WTC11 (cell line): ENCODE results near the gene ADARB2. TPM values are rescaled to one million over a fixed set of nuclear protein-coding genes. Genes with fewer than 3 reads are reported as not detected.

Experiments
- ATAC-seq: fragments of 200-7000 bp; cut with Tn5 transposase; 2 replicates; pipeline ENCODE4 v1.10.0; 2021; ENCODE audit warnings: mild to moderate bottlenecking, moderate library complexity
- CTCF ChIA-PET: fragments of 300-600 bp; sonication (Branson Sonifier 250); formaldehyde crosslinking; loops from one replicate; lab custom pipeline; 2021; ENCODE audit warnings: antibody characterized with exemption; lab: Charles Lee
- POLR2A ChIA-PET: fragments of 350-600 bp; sonication (Branson Sonifier 250); formaldehyde crosslinking; loops from one replicate; lab custom pipeline; 2021; ENCODE audit warnings: antibody characterized with exemption; lab: Charles Lee
- DNase-seq: peaks from one replicate; pipeline ENCODE4 v3.0.0; 2021; ENCODE audit warnings: low spot score
- H3K27ac Mint-ChIP-seq: 2 replicates; pipeline ENCODE4 v1.8.0; 2021; ENCODE audit warnings: mixed read lengths
- H3K27me3 Mint-ChIP-seq: 2 replicates; pipeline ENCODE4 v1.8.0; 2021; ENCODE audit warnings: low read depth, mild to moderate bottlenecking, moderate library complexity, mixed read lengths
- H3K36me3 Mint-ChIP-seq: 2 replicates; pipeline ENCODE4 v1.8.0; 2021; ENCODE audit warnings: mixed read lengths
- H3K4me1 Mint-ChIP-seq: 2 replicates; pipeline ENCODE4 v1.8.0; 2022; ENCODE audit warnings: mixed read lengths
- H3K4me3 Mint-ChIP-seq: 2 replicates; pipeline ENCODE4 v1.8.0; 2021; ENCODE audit warnings: mild to moderate bottlenecking, moderate library complexity, mixed read lengths
- H3K9me3 Mint-ChIP-seq: 2 replicates; pipeline ENCODE4 v1.8.0; 2021; ENCODE audit warnings: mixed read lengths
- CREM ChIP-seq: sonication (generic); formaldehyde crosslinking; IDR thresholded peaks from 2 replicates; pipeline ENCODE4 v1.8.1; 2022; ENCODE audit warnings: mild to moderate bottlenecking, missing genetic modification reagents, moderate library complexity
- FOXP4 ChIP-seq: sonication (generic); formaldehyde crosslinking; IDR thresholded peaks from 2 replicates; pipeline ENCODE4 v1.8.0; 2022; ENCODE audit warnings: mild to moderate bottlenecking, missing genetic modification reagents
- GABPB1 ChIP-seq: sonication (generic); formaldehyde crosslinking; IDR thresholded peaks from 2 replicates; pipeline ENCODE4 v1.8.1; 2023; ENCODE audit warnings: mild to moderate bottlenecking, missing genetic modification reagents
- MYBL2 ChIP-seq: sonication (generic); formaldehyde crosslinking; IDR thresholded peaks from 2 replicates; pipeline ENCODE4 v1.8.1; 2023; ENCODE audit warnings: mild to moderate bottlenecking, moderate library complexity, missing genetic modification reagents
- NFATC4 ChIP-seq: fragments of 250-450 bp; sonication (Bioruptor Pico); IDR thresholded peaks from 2 replicates; pipeline ENCODE4 v1.9.0; 2021; ENCODE audit warnings: mild to moderate bottlenecking
- NR1H2 ChIP-seq: sonication (generic); formaldehyde crosslinking; IDR thresholded peaks from 2 replicates; pipeline ENCODE4 v1.9.0; 2021; ENCODE audit warnings: mild to moderate bottlenecking, moderate library complexity, missing genetic modification reagents
- NR3C1 ChIP-seq: sonication (generic); formaldehyde crosslinking; conservative IDR thresholded peaks from 2 replicates; pipeline ENCODE4 v1.8.1; 2023; ENCODE audit warnings: low read depth, mild to moderate bottlenecking, missing genetic modification reagents
- RORB ChIP-seq: fragments of 250-450 bp; sonication (Bioruptor Pico); IDR thresholded peaks from 2 replicates; pipeline ENCODE4 v1.9.0; 2021; ENCODE audit warnings: mild to moderate bottlenecking
- SOX15 ChIP-seq: fragments of 250-450 bp; sonication (Bioruptor Pico); IDR thresholded peaks from 2 replicates; pipeline ENCODE4 v1.9.0; 2021; ENCODE audit warnings: mild to moderate bottlenecking
- TEAD1 ChIP-seq: sonication (generic); formaldehyde crosslinking; IDR thresholded peaks from 2 replicates; pipeline ENCODE4 v1.8.0; 2022; ENCODE audit warnings: mild to moderate bottlenecking, missing genetic modification reagents
- ZBTB21 ChIP-seq: sonication (generic); formaldehyde crosslinking; IDR thresholded peaks from 2 replicates; pipeline ENCODE4 v1.8.1; 2023; ENCODE audit warnings: mild to moderate bottlenecking, missing genetic modification reagents, borderline replicate concordance
- ZNF317 ChIP-seq: sonication (generic); formaldehyde crosslinking; IDR thresholded peaks from 2 replicates; pipeline ENCODE4 v1.8.1; 2023; ENCODE audit warnings: low read depth, mild to moderate bottlenecking, moderate library complexity, missing genetic modification reagents, borderline replicate concordance
- ZNF416 ChIP-seq: fragments of 250-450 bp; sonication (Bioruptor Pico); IDR thresholded peaks from 2 replicates; pipeline ENCODE4 v1.9.0; 2021; ENCODE audit warnings: mild to moderate bottlenecking, inconsistent platforms
- ZNF532 ChIP-seq: fragments of 250-450 bp; sonication (Bioruptor Pico); IDR thresholded peaks from 2 replicates; pipeline ENCODE4 v1.9.0; 2021; ENCODE audit warnings: mild to moderate bottlenecking, borderline replicate concordance
- total RNA-seq: library from RNA; stranded (reverse); gene quantifications from 3 replicates; pipeline ENCODE4 v1.2.3, GENCODE V29; 2021
- TF ChIP-seq, protein P1 (sequence below): sonication (generic); formaldehyde crosslinking; IDR thresholded peaks from 2 replicates; pipeline ENCODE4 v1.8.1; 2023; ENCODE audit warnings: mild to moderate bottlenecking, moderate library complexity, missing genetic modification reagents
- TF ChIP-seq, protein P2 (sequence below): sonication (generic); formaldehyde crosslinking; conservative IDR thresholded peaks from 2 replicates; pipeline ENCODE4 v1.8.1; 2022; ENCODE audit warnings: mild to moderate bottlenecking, missing genetic modification reagents
- TF ChIP-seq, protein P3 (sequence below): sonication (generic); formaldehyde crosslinking; IDR thresholded peaks from 2 replicates; pipeline ENCODE4 v1.8.0; 2023; ENCODE audit warnings: mild to moderate bottlenecking, missing genetic modification reagents
- TF ChIP-seq, protein P4 (sequence below): sonication (generic); formaldehyde crosslinking; IDR thresholded peaks from 2 replicates; pipeline ENCODE4 v1.8.0; 2022; ENCODE audit warnings: mild to moderate bottlenecking, missing genetic modification reagents
- TF ChIP-seq, protein P5 (sequence below): fragments of 250-450 bp; sonication (Bioruptor Pico); IDR thresholded peaks from 2 replicates; pipeline ENCODE4 v1.9.0; 2021; ENCODE audit warnings: mild to moderate bottlenecking
- TF ChIP-seq, protein P6 (sequence below): fragments of 250-450 bp; sonication (Bioruptor Pico); IDR thresholded peaks from 2 replicates; pipeline ENCODE4 v1.9.0; 2021; ENCODE audit warnings: mild to moderate bottlenecking

The ADARB2 gene
- total RNA-seq, 1 experiment from 2014 or later = 3.7 TPM

GRCh38 chr10:1297566-1298301 lies 439.6 kb downstream of the ADARB2 start (continued):
- TF ChIP-seq, protein P1, sequence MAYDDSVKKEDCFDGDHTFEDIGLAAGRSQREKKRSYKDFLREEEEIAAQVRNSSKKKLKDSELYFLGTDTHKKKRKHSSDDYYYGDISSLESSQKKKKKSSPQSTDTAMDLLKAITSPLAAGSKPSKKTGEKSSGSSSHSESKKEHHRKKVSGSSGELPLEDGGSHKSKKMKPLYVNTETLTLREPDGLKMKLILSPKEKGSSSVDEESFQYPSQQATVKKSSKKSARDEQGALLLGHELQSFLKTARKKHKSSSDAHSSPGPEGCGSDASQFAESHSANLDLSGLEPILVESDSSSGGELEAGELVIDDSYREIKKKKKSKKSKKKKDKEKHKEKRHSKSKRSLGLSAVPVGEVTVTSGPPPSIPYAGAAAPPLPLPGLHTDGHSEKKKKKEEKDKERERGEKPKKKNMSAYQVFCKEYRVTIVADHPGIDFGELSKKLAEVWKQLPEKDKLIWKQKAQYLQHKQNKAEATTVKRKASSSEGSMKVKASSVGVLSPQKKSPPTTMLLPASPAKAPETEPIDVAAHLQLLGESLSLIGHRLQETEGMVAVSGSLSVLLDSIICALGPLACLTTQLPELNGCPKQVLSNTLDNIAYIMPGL = no peak
- TF ChIP-seq GABPB1 (CRISPR knock-in tag) (no peak), RORB (CRISPR knock-in tag) (no peak), NFATC4 (CRISPR knock-in tag) (no peak), NR3C1 (no peak)

DNA sequence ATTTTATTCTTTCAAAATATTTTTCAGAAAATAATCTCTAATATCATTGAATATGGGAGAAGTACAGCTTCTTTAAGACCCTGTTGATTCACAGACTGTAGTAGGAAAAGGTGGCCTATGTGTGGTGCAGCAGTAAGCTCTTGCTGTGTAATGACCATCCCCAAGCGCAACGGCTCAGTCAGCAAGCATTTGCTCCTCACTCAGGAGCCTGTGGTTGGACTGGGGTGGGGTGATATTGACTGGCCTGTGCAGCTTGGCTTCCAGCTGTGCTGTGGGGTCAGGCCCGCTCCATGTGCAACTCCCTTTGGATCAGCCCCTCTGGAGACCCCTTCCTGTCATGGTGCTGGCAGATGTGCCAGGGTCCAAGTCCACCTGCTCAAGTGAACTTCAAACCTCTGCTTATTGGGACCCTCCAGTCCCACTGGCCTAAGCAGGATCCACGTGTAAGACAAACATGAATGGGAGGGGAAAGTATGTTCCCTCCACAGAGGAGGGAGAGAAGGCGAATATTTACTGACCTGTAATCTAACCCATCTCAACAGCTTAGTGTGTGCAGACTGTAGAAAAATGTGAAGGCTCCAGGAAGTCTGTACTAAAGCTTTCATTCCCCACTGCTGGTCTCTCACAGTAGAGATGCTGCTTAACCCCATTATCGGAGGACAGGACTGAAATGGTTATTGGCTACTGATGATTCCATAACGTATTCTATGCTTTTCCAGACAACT lies 441.4 kb downstream of the ADARB2 start:
- Mint-ChIP-seq H3K4me1 (peaks cover 58% of the 10 kb centered on the region), H3K27me3 (peaks cover 6% of the 10 kb centered on the region), H3K4me3 (no peak overlapping the region), H3K36me3 (peaks cover 9% of the 10 kb centered on the region), H3K9me3 (peaks cover 16% of the 10 kb centered on the region), H3K27ac (no peak overlapping the region)
- CTCF ChIA-PET = interaction anchor here (4.9 kb wide), 1 partner anchor 73 kb away, joined by 49 read pairs; no protein-coding TSS in a partner anchor
- DNase-seq (no peak), ATAC-seq (no peak)
- POLR2A ChIA-PET = no interaction called here
- TF ChIP-seq, protein P2, sequence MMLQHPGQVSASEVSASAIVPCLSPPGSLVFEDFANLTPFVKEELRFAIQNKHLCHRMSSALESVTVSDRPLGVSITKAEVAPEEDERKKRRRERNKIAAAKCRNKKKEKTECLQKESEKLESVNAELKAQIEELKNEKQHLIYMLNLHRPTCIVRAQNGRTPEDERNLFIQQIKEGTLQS = no peak
- TF ChIP-seq, protein P3, sequence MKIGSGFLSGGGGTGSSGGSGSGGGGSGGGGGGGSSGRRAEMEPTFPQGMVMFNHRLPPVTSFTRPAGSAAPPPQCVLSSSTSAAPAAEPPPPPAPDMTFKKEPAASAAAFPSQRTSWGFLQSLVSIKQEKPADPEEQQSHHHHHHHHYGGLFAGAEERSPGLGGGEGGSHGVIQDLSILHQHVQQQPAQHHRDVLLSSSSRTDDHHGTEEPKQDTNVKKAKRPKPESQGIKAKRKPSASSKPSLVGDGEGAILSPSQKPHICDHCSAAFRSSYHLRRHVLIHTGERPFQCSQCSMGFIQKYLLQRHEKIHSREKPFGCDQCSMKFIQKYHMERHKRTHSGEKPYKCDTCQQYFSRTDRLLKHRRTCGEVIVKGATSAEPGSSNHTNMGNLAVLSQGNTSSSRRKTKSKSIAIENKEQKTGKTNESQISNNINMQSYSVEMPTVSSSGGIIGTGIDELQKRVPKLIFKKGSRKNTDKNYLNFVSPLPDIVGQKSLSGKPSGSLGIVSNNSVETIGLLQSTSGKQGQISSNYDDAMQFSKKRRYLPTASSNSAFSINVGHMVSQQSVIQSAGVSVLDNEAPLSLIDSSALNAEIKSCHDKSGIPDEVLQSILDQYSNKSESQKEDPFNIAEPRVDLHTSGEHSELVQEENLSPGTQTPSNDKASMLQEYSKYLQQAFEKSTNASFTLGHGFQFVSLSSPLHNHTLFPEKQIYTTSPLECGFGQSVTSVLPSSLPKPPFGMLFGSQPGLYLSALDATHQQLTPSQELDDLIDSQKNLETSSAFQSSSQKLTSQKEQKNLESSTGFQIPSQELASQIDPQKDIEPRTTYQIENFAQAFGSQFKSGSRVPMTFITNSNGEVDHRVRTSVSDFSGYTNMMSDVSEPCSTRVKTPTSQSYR (CRISPR knock-in tag) = no peak
- TF ChIP-seq ZNF416 (CRISPR knock-in tag) (no peak), FOXP4 (CRISPR knock-in tag) (no peak), GABPB1 (CRISPR knock-in tag) (no peak), MYBL2 (CRISPR knock-in tag) (no peak), ZBTB21 (CRISPR knock-in tag) (no peak), ZNF317 (CRISPR knock-in tag) (no peak), TEAD1 (CRISPR knock-in tag) (no peak), SOX15 (CRISPR knock-in tag) (no peak), NR1H2 (no peak), CREM (CRISPR knock-in tag) (no peak), ZNF532 (CRISPR knock-in tag) (no peak)
- TF ChIP-seq, protein P4, sequence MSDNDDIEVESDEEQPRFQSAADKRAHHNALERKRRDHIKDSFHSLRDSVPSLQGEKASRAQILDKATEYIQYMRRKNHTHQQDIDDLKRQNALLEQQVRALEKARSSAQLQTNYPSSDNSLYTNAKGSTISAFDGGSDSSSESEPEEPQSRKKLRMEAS (CRISPR knock-in tag) = no peak
- TF ChIP-seq, protein P5, sequence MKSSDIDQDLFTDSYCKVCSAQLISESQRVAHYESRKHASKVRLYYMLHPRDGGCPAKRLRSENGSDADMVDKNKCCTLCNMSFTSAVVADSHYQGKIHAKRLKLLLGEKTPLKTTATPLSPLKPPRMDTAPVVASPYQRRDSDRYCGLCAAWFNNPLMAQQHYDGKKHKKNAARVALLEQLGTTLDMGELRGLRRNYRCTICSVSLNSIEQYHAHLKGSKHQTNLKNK (CRISPR knock-in tag) = no peak
- TF ChIP-seq, protein P6, sequence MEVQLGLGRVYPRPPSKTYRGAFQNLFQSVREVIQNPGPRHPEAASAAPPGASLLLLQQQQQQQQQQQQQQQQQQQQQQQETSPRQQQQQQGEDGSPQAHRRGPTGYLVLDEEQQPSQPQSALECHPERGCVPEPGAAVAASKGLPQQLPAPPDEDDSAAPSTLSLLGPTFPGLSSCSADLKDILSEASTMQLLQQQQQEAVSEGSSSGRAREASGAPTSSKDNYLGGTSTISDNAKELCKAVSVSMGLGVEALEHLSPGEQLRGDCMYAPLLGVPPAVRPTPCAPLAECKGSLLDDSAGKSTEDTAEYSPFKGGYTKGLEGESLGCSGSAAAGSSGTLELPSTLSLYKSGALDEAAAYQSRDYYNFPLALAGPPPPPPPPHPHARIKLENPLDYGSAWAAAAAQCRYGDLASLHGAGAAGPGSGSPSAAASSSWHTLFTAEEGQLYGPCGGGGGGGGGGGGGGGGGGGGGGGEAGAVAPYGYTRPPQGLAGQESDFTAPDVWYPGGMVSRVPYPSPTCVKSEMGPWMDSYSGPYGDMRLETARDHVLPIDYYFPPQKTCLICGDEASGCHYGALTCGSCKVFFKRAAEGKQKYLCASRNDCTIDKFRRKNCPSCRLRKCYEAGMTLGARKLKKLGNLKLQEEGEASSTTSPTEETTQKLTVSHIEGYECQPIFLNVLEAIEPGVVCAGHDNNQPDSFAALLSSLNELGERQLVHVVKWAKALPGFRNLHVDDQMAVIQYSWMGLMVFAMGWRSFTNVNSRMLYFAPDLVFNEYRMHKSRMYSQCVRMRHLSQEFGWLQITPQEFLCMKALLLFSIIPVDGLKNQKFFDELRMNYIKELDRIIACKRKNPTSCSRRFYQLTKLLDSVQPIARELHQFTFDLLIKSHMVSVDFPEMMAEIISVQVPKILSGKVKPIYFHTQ (CRISPR knock-in tag) = no peak
